Left lung (tissue), 10 donors: Measurements from ENCODE around the gene C19orf38. TPM values are rescaled to one million over a fixed set of nuclear protein-coding genes. Genes with fewer than 3 reads are reported as not detected.
"Not testable (repeated sequence)": the region's sequence is repeated elsewhere in the genome, so short reads cannot be mapped to it uniquely, and the experiment has no call there.

Experiments
- ATAC-seq: fragments of 200-7000 bp; cut with Tn5 transposase; one replicate; pipeline ENCODE4 v1.9.1; 2020; ENCODE audit warnings: moderate library complexity
- DNase-seq, 4 donors: peaks; one replicate each; pipeline ENCODE4 v3.0.0-alpha.2; 2013 to 2020
- H3K27ac ChIP-seq, 2 donors: fragments of 200-600 bp; sonication (generic) in 1 of 2; one replicate each; pipeline versions ENCODE4 v1.5.0 to v1.8.0; 2020 to 2021
- H3K27me3 ChIP-seq, 2 donors: fragments of 200-600 bp; sonication (generic) in 1 of 2; one replicate each; pipeline versions ENCODE4 v1.5.0 to v1.8.0; 2020 to 2021
- H3K36me3 ChIP-seq, 2 donors: fragments of 200-600 bp; sonication (generic) in 1 of 2; one replicate each; pipeline versions ENCODE4 v1.5.0 to v1.8.0; 2020 to 2021
- H3K4me1 ChIP-seq, 2 donors: fragments of 200-600 bp; one replicate each; pipeline ENCODE4 v1.8.0; 2021
- H3K4me3 ChIP-seq, 2 donors: fragments of 200-600 bp; sonication (generic) in 1 of 2; one replicate each; pipeline versions ENCODE4 v1.5.0 to v1.8.0; 2020 to 2021; ENCODE audit warnings: mild to moderate bottlenecking in 1 of 2
- H3K9me3 ChIP-seq, 2 donors: fragments of 200-600 bp; sonication (generic) in 1 of 2; one replicate each; pipeline versions ENCODE4 v1.5.0 to v1.8.0; 2020 to 2021
- CTCF ChIP-seq, 2 donors: fragments of 200-600 bp; sonication (generic) in 1 of 2; IDR thresholded peaks; one replicate each; pipeline versions ENCODE4 v1.5.0 to v1.8.0; 2021; ENCODE audit warnings: antibody characterized with exemption in 2 of 2
- intact Hi-C, 2 donors: fragments of 100-400 bp; cut with DNase I; formaldehyde crosslinking; loops; one replicate each; pipeline versions ENCODE4 v1.11.2 to v1.14.2; 2022
- polyA plus RNA-seq, 6 donors: library from polyadenylated mRNA; unstranded; fragments of 120-200 nt; gene quantifications; one replicate each; pipeline ENCODE4 v1.2.1, GENCODE V29; 2013; ENCODE audit not compliant: insufficient read length in 6 of 6
- total RNA-seq, 2 donors: library from RNA; stranded (reverse); fragmentation: NEBNext Ultra II Directional; extraction: Animal tissue kit (Norgen Biotek cat#: 25700); gene quantifications; one replicate each; pipeline ENCODE4 v1.2.1, GENCODE V29; 2021
- donor health status: DM: no; HTN: yes; CAD: no.
- donor health status: DM: no; HTN: no; CAD: no.

The C19orf38 gene
- total and polyA plus RNA-seq, 8 donors, result 2.8 to 11.8 (median 4.1) TPM

GRCh38 chr19:10835089-10835753 lies 13.0 kb upstream of the C19orf38 start:
- ATAC-seq (peak; percentile 0), DNase-seq (peak in 1 of 4 donors; percentile 79)
- no peak for TF ChIP-seq CTCF (IDR thresholded peaks at IDR 0.05)
- Histone ChIP-seq H3K4me1 (peaks cover 0 to 18% of the 10 kb centered on the region in 2 donors), H3K9me3 (peaks cover 0 to 5% of the 10 kb centered on the region in 2 donors), H3K27me3 (no peaks in the 10 kb centered on the region), H3K36me3 (peaks cover 0 to 45% of the 10 kb centered on the region in 2 donors), H3K27ac (peak overlapping the region; percentile 99), H3K4me3 (peak overlapping the region; percentile 67 to 75)
- intact Hi-C loops, result no loop called here

- peak in 1 of 2 donors; percentile 38 for TF ChIP-seq CTCF (IDR thresholded peaks at IDR 0.05)
- H3K4me3 ChIP-seq, result peak within 1 kb of the TSS; percentile 67 to 75
- no peaks in the 10 kb centered on the region for H3K27me3 ChIP-seq
- peaks cover 0 to 5% of the 10 kb centered on the region in 2 donors for H3K9me3 ChIP-seq
- intact Hi-C loops, result no loop called here
- H3K4me1 ChIP-seq, result peaks cover 0 to 18% of the 10 kb centered on the region in 2 donors
- peak within 1 kb of the TSS; percentile 99 for H3K27ac ChIP-seq
- DNase-seq, result peak; percentile 94 to 99 (median 98)
- peak; percentile 93 for ATAC-seq
- H3K36me3 ChIP-seq, result peaks cover 0 to 38% of the 10 kb centered on the region in 2 donors
These were observed 12.3 kb upstream of the C19orf38 start, which contains the start of gene TMED1 for GRCh38 chr19:10835754-10836478. Gene TMED1, minus strand, starts transcription at chr19:10836212. Its CDS starts 21 bp downstream, at chr19:10836191.

- Histone ChIP-seq H3K27ac (peak overlapping the region; percentile 99), H3K9me3 (peaks cover 0 to 5% of the 10 kb centered on the region in 2 donors), H3K4me3 (peak overlapping the region; percentile 67 to 75), H3K27me3 (no peaks in the 10 kb centered on the region), H3K36me3 (peaks cover 0 to 30% of the 10 kb centered on the region in 2 donors), H3K4me1 (peaks cover 0 to 18% of the 10 kb centered on the region in 2 donors)
- TF ChIP-seq CTCF (IDR thresholded peaks at IDR 0.05), result no peak
- ATAC-seq (peak; percentile 43), DNase-seq (peak in 3 of 4 donors; percentile 19 to 92 (median 89))
- intact Hi-C loops, result no loop called here
These were observed 11.5 kb upstream of the C19orf38 start for GRCh38 chr19:10836479-10837330.

GRCh38 chr19:10837649-10838048 lies 10.6 kb upstream of the C19orf38 start:
- intact Hi-C loops, H3K27ac ChIP-seq, DNase-seq: not testable (repeated sequence)

GRCh38 chr19:10838377-10838776 lies 9.8 kb upstream of the C19orf38 start:
- no peaks in the 10 kb centered on the region for H3K27me3 ChIP-seq
- H3K4me3 ChIP-seq, result no peak overlapping the region
- peak in 1 of 4 donors; percentile 6 for DNase-seq
- H3K27ac ChIP-seq, result no peak overlapping the region
- H3K4me1 ChIP-seq, result peaks cover 0 to 18% of the 10 kb centered on the region in 2 donors
- no peak for ATAC-seq
- intact Hi-C loops, result no loop called here
- H3K9me3 ChIP-seq, result peaks cover 0 to 5% of the 10 kb centered on the region in 2 donors
- no peak for TF ChIP-seq CTCF (IDR thresholded peaks at IDR 0.05)
- peaks cover 0 to 14% of the 10 kb centered on the region in 2 donors for H3K36me3 ChIP-seq

More at GRCh38 chr19:10837649-10838048, 10.6 kb upstream of the C19orf38 start:
- Histone ChIP-seq H3K4me1 (peaks cover 0 to 18% of the 10 kb centered on the region in 2 donors), H3K36me3 (peaks cover 0 to 21% of the 10 kb centered on the region in 2 donors)
- not testable (repeated sequence) for H3K4me3 ChIP-seq, H3K9me3 ChIP-seq, H3K27me3 ChIP-seq, ATAC-seq
